ENCODE results near the gene SUCO.

- no peak for TF ChIP-seq CTCF (IDR thresholded peaks at IDR 0.05)
- TF ChIP-seq POLR2AphosphoS5 (IDR thresholded peaks at IDR 0.05; ENCODE audit: insufficient read depth in 1 of 2, low read depth in 1 of 2), result no peak
Observed at GRCh38 chr1:172545396-172546004, 12.6 kb downstream of the SUCO start.

All from vagina (tissue), 2 donors.